IMR-90 (cell line): ENCODE results near the gene OGFR.

ENCODE experiments used
- MAFK ChIP-seq: IDR thresholded peaks from 2 replicates; pipeline ENCODE4 v1.6.1; 2012; ENCODE audit warnings: low read depth, low read length, improper control_type of control experiment
- POLR2A ChIP-seq: IDR thresholded peaks from 2 replicates; pipeline ENCODE4 v1.6.1; 2012; ENCODE audit warnings: mild to moderate bottlenecking, low read depth, low read length
- RAD21 ChIP-seq: IDR thresholded peaks from 2 replicates; pipeline ENCODE4 v1.6.1; 2012; ENCODE audit warnings: low read length, improper control_type of control experiment
- USF2 ChIP-seq: fragments of 150-350 bp; IDR thresholded peaks from 2 replicates; pipeline ENCODE4 v1.6.1; 2017; ENCODE audit warnings: mild to moderate bottlenecking, antibody characterized with exemption, low read length, low read depth
- TF ChIP-seq, protein P1 (sequence below): conservative IDR thresholded peaks from 2 replicates; pipeline ENCODE4 v1.5.1; 2012; ENCODE audit warnings: mild to moderate bottlenecking, low read depth, low read length, improper control_type of control experiment

GRCh38 chr20:62820962-62821725 is 16.5 kb downstream of the OGFR start:
- TF ChIP-seq, protein P1, sequence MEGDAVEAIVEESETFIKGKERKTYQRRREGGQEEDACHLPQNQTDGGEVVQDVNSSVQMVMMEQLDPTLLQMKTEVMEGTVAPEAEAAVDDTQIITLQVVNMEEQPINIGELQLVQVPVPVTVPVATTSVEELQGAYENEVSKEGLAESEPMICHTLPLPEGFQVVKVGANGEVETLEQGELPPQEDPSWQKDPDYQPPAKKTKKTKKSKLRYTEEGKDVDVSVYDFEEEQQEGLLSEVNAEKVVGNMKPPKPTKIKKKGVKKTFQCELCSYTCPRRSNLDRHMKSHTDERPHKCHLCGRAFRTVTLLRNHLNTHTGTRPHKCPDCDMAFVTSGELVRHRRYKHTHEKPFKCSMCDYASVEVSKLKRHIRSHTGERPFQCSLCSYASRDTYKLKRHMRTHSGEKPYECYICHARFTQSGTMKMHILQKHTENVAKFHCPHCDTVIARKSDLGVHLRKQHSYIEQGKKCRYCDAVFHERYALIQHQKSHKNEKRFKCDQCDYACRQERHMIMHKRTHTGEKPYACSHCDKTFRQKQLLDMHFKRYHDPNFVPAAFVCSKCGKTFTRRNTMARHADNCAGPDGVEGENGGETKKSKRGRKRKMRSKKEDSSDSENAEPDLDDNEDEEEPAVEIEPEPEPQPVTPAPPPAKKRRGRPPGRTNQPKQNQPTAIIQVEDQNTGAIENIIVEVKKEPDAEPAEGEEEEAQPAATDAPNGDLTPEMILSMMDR, result no peak
- TF ChIP-seq MAFK, result no peak
- TF ChIP-seq POLR2A, result no peak
- TF ChIP-seq USF2, result no peak
- no peak for TF ChIP-seq RAD21
